Neural progenitor cell (in vitro differentiated cells): Measurements from ENCODE around the gene TIAM2. TPM values are rescaled to one million over a fixed set of nuclear protein-coding genes. Genes with fewer than 3 reads are reported as not detected.
A peak's percentile ranks its signal among the peaks of the same experiment; 100 is the strongest.

Experiments used
- DNase-seq: peaks from one replicate; pipeline ENCODE4 v3.0.0-alpha.2; 2016; ENCODE audit warnings: low spot score
- H2AFZ ChIP-seq: fragments of 200-600 bp; sonication (generic); replicated peaks from 2 replicates; pipeline ENCODE4 v1.6.1; 2016; ENCODE audit warnings: antibody characterized with exemption
- H3F3A ChIP-seq: fragments of 200-600 bp; sonication (generic); 2 replicates; pipeline ENCODE4 v1.6.1; 2016; ENCODE audit warnings: antibody characterized with exemption, low read depth
- H3K27ac ChIP-seq: fragments of 200-600 bp; sonication (generic); 2 replicates; pipeline ENCODE4 v1.5.1; 2016; ENCODE audit warnings: mild to moderate bottlenecking
- H3K27me3 ChIP-seq: fragments of 200-600 bp; sonication (generic); 2 replicates; pipeline ENCODE4 v1.6.1; 2016; ENCODE audit warnings: mild to moderate bottlenecking, moderate library complexity
- H3K36me3 ChIP-seq: fragments of 200-600 bp; sonication (generic); 2 replicates; pipeline ENCODE4 v1.5.1; 2016
- H3K4me1 ChIP-seq: fragments of 200-600 bp; sonication (generic); 2 replicates; pipeline ENCODE4 v1.6.1; 2016; ENCODE audit warnings: mixed run types
- H3K4me2 ChIP-seq: fragments of 200-600 bp; sonication (generic); 2 replicates; pipeline ENCODE4 v1.6.1; 2016
- H3K4me3 ChIP-seq: fragments of 200-600 bp; sonication (generic); 2 replicates; pipeline ENCODE4 v1.5.1; 2016
- H3K79me2 ChIP-seq: fragments of 200-600 bp; sonication (generic); 2 replicates; pipeline ENCODE4 v1.6.1; 2016; ENCODE audit warnings: low read depth
- H3K9ac ChIP-seq: fragments of 200-600 bp; sonication (generic); 2 replicates; pipeline ENCODE4 v1.6.1; 2016
- H3K9me3 ChIP-seq: fragments of 200-600 bp; sonication (generic); 2 replicates; pipeline ENCODE4 v1.5.1; 2016; ENCODE audit warnings: low read depth
- H4K20me1 ChIP-seq: fragments of 200-600 bp; sonication (generic); 2 replicates; pipeline ENCODE4 v1.6.1; 2016; ENCODE audit warnings: low read depth
- H3K27ac Mint-ChIP-seq: 3 replicates; pipeline ENCODE4 v1.8.0; 2021; ENCODE audit warnings: mixed read lengths
- H3K27me3 Mint-ChIP-seq: 2 replicates; pipeline ENCODE4 v1.8.0; 2022; ENCODE audit warnings: low read depth, mild to moderate bottlenecking, inconsistent platforms, moderate library complexity, mixed read lengths; ENCODE audit not compliant: insufficient read depth
- H3K36me3 Mint-ChIP-seq: 3 replicates; pipeline ENCODE4 v1.8.0; 2021; ENCODE audit warnings: mixed read lengths
- H3K4me1 Mint-ChIP-seq: 3 replicates; pipeline ENCODE4 v1.8.0; 2021; ENCODE audit warnings: mixed read lengths
- H3K4me3 Mint-ChIP-seq: 3 replicates; pipeline ENCODE4 v1.8.0; 2021; ENCODE audit warnings: mild to moderate bottlenecking, moderate library complexity, mixed read lengths
- H3K9me3 Mint-ChIP-seq: 3 replicates; pipeline ENCODE4 v1.8.0; 2020; ENCODE audit warnings: mixed read lengths
- CTCF ChIP-seq: fragments of 200-600 bp; sonication (generic); IDR thresholded peaks from 2 replicates; pipeline ENCODE4 v1.5.1; 2017; ENCODE audit warnings: antibody characterized with exemption, mild to moderate bottlenecking
- EZH2 ChIP-seq: fragments of 200-600 bp; sonication (generic); IDR thresholded peaks from 2 replicates; pipeline ENCODE4 v1.6.1; 2017; ENCODE audit warnings: antibody characterized with exemption, mild to moderate bottlenecking, moderate library complexity
- EZH2phosphoT487 ChIP-seq: fragments of 200-600 bp; sonication (generic); IDR thresholded peaks from 2 replicates; pipeline ENCODE4 v1.6.1; 2017; ENCODE audit warnings: antibody characterized with exemption
- total RNA-seq: library from RNA; depleted of rRNA; stranded (reverse); fragments of >200 nt; gene quantifications from 2 replicates; pipeline ENCODE4 v1.2.3, GENCODE V29; 2015; ENCODE audit warnings: low replicate concordance

The TIAM2 gene
- total RNA-seq, 1 donor from 2014 or later, result 22.8 TPM

GRCh38 chr6:155128977-155129376 lies 133.9 kb downstream of the TIAM2 start:
- TF ChIP-seq EZH2, result no peak
- no peak for TF ChIP-seq EZH2phosphoT487
- TF ChIP-seq CTCF, result no peak
- no peak for DNase-seq
- H3K36me3 Mint-ChIP-seq, result peaks cover 21% of the 10 kb centered on the region
- no peaks in the 10 kb centered on the region for H3K9me3 Mint-ChIP-seq
- H3K27ac Mint-ChIP-seq, result no peak overlapping the region
- H3K4me3 Mint-ChIP-seq, result no peak overlapping the region
- Histone ChIP-seq H3F3A (no peaks in the 10 kb centered on the region), H3K79me2 (no peaks in the 10 kb centered on the region), H3K27ac (no peak overlapping the region), H3K4me1 (peaks cover 1% of the 10 kb centered on the region), H3K9ac (no peak overlapping the region), H4K20me1 (no peaks in the 10 kb centered on the region), H2AFZ (no peak overlapping the region), H3K9me3 (no peaks in the 10 kb centered on the region), H3K27me3 (no peaks in the 10 kb centered on the region), H3K36me3 (no peaks in the 10 kb centered on the region), H3K4me3 (no peak overlapping the region), H3K4me2 (no peak overlapping the region)
- peaks cover 2% of the 10 kb centered on the region for H3K27me3 Mint-ChIP-seq
- peaks cover 25% of the 10 kb centered on the region for H3K4me1 Mint-ChIP-seq

GRCh38 chr6:155129744-155130143 lies 134.6 kb downstream of the TIAM2 start:
- no peaks in the 10 kb centered on the region for H3K36me3 ChIP-seq
- no peak overlapping the region for H2AFZ ChIP-seq
- H3K4me3 Mint-ChIP-seq, result peak overlapping the region; percentile 67
- peaks cover 2% of the 10 kb centered on the region for H3K27me3 Mint-ChIP-seq
- TF ChIP-seq EZH2, result no peak
- no peak for TF ChIP-seq EZH2phosphoT487
- TF ChIP-seq CTCF, result no peak
- DNase-seq, result no peak
- peaks cover 21% of the 10 kb centered on the region for H3K36me3 Mint-ChIP-seq
- H4K20me1 ChIP-seq, result no peaks in the 10 kb centered on the region
- no peaks in the 10 kb centered on the region for H3K27me3 ChIP-seq
- H3K4me1 Mint-ChIP-seq, result peaks cover 26% of the 10 kb centered on the region
- H3K4me1 ChIP-seq, result no peaks in the 10 kb centered on the region
- no peaks in the 10 kb centered on the region for H3F3A ChIP-seq
- H3K9ac ChIP-seq, result no peak overlapping the region
- no peak overlapping the region for H3K4me2 ChIP-seq
- H3K27ac ChIP-seq, result no peak overlapping the region
- H3K9me3 ChIP-seq, result no peaks in the 10 kb centered on the region
- H3K79me2 ChIP-seq, result no peaks in the 10 kb centered on the region
- no peak overlapping the region for H3K4me3 ChIP-seq
- H3K27ac Mint-ChIP-seq, result peak overlapping the region; percentile 57
- H3K9me3 Mint-ChIP-seq, result no peaks in the 10 kb centered on the region

- peak overlapping the region; percentile 67 for H3K4me3 Mint-ChIP-seq
- Histone ChIP-seq H3K27ac (no peak overlapping the region), H3K27me3 (no peaks in the 10 kb centered on the region), H3K36me3 (no peaks in the 10 kb centered on the region), H3K9me3 (no peaks in the 10 kb centered on the region), H2AFZ (no peak overlapping the region), H3F3A (no peaks in the 10 kb centered on the region), H3K79me2 (no peaks in the 10 kb centered on the region), H4K20me1 (no peaks in the 10 kb centered on the region), H3K4me1 (no peaks in the 10 kb centered on the region), H3K4me2 (no peak overlapping the region), H3K9ac (no peak overlapping the region), H3K4me3 (no peak overlapping the region)
- peaks cover 21% of the 10 kb centered on the region for H3K36me3 Mint-ChIP-seq
- peak overlapping the region; percentile 57 for H3K27ac Mint-ChIP-seq
- peaks cover under 1% of the 10 kb centered on the region for H3K27me3 Mint-ChIP-seq
- H3K4me1 Mint-ChIP-seq, result peaks cover 23% of the 10 kb centered on the region
- TF ChIP-seq EZH2 (no peak), EZH2phosphoT487 (no peak), CTCF (no peak)
- DNase-seq, result no peak
- no peaks in the 10 kb centered on the region for H3K9me3 Mint-ChIP-seq
Measured at GRCh38 chr6:155130161-155130853, 135.2 kb downstream of the TIAM2 start.
